NCI-H1092 (cell line): ENCODE data around the gene DCC.
"Not testable (repeated sequence)": the region's sequence is repeated elsewhere in the genome, so short reads cannot be mapped to it uniquely, and the experiment has no call there.

Experiments
- DNase-seq: peaks from one replicate; lab custom pipeline; 2025; lab: John Stamatoyannopoulos, UW

DCC gene

DNA sequence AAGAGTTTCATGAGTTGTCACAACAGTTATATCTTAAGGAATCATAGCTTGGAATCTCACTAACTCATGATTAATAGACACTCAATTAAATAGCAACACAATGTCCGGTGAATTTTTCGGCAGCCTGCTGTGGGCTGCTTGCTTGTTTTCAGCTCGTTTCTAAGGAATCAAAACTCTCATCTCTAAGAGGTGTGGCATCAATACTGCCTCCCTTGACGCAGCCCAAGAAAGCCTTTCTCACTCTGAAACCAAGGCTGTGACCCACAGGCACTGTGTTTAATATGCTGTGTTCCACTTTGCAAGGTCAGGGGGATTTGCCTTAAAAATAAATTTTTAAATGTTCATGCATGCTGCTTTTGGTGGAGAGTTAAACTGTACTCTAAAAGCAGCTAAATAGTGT, 5.4 kb downstream of the DCC start:
- no peak for DNase-seq

DNA sequence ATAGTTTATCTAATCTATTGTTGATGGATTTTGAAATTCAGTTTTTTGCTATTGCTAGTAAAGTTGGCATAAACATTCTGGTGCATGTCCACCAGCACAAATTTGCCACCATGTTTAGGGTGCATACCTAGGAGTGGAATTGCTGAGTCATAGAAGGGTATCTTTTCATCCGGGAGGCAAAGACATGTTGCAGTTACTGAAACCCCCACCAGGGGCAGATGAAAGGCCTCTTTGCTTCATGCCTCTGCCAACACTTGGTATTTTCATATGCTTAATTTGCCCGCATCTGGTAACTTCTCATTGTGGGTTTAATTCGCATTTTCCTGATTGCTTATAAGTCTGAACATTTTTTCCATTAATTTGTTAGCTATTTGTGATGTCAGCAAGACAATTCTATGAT, 8.2 kb downstream of the DCC start:
- no peak for DNase-seq

DNA sequence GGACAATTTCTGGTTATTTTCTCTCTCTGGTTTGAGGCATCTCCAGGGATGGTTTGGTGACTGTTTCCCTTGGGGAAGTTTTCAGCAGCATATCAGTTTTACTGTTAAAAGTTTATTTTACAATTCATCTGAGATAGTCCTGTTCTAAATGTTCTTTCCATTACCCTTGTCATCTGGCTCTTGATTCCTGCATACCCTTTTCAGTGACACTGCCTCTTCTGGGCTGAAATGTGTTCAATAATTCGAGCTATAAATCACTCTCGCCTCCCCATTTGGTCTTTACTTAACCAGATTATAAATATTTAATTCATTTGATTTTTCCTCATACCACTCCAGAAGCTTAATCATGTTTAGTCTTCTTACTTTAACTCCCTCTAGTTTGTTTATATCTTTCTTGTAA, 9.5 kb downstream of the DCC start:
- DNase-seq = no peak

DNA sequence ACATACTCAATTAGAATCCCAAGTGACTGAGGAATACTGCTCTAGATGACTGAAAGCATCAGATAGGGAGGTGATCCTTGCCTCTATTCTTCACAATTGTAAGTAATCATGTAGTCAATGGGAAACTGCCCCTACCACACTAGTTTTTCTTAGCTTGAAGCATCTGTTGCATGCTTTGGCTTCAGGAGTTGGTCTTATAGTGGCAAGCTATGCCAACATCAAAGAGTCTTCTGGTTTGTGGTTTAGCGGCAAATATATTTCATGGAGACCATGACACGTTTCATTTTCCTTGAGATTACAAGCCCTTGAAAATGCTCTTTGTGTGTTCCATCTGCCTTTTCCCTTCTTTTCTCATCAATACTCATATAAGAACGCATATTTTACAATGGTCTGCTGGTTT, 12.9 kb downstream of the DCC start:
- DNase-seq = no peak

DNA sequence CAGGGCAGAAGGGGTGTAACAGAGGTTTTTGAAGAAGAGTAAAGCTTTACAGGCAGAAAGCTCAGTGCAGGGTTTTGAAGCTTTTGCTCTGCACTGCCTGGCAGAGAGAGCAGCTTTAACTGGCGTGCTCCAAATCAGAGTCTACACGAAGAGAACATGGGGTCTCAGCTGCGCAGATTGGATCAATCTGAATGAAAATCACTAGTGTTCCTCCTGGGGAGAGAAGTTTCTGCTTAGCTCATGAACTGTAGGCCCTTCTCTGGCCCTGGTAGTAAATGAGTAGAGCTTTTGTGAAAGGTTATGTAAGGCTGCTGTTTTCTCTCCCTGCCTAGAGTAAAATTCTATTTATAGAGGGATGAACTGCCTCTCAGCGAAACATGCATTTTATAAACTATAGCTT, 13.6 kb downstream of the DCC start:
- no peak for DNase-seq

DNA sequence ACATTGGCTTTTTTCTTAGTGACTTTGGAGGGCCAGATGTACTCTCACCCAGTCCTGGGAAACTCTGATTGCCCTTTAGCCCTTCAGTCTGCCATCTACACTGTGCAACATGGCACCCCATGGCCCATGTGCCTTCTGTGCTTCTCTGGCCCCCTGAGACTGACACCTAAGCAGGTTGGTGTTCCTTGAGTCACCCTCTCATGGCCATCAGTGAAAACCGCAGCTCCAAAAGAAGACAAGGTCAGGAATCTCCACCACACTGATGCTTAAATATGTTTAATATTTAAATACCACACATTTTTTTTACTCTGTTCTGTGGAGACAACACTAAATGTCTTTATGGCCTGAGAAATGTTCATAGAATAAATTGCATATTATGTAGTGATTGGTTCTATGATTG, 23.9 kb downstream of the DCC start:
- no peak for DNase-seq

DNA sequence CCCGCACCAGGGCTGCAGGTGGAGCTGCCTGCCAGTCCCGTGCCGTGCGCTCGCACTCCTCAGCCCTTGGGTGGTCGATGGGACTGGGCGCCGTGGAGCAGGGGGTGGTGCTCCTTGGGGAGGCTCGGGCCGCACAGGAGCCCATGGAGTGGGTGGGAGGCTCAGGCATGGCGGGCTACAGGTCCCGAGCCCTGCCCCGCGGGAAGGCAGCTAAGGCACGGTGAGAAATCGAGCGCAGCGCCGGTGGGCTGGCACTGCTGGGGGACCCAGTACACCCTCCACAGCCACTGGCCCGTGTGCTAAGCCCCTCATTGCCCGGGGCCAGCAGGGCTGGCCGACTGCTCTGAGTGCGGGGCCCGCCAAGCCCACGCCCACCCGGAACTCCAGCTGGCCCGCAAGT, 26.9 kb downstream of the DCC start:
- not testable (repeated sequence) for DNase-seq

DNA sequence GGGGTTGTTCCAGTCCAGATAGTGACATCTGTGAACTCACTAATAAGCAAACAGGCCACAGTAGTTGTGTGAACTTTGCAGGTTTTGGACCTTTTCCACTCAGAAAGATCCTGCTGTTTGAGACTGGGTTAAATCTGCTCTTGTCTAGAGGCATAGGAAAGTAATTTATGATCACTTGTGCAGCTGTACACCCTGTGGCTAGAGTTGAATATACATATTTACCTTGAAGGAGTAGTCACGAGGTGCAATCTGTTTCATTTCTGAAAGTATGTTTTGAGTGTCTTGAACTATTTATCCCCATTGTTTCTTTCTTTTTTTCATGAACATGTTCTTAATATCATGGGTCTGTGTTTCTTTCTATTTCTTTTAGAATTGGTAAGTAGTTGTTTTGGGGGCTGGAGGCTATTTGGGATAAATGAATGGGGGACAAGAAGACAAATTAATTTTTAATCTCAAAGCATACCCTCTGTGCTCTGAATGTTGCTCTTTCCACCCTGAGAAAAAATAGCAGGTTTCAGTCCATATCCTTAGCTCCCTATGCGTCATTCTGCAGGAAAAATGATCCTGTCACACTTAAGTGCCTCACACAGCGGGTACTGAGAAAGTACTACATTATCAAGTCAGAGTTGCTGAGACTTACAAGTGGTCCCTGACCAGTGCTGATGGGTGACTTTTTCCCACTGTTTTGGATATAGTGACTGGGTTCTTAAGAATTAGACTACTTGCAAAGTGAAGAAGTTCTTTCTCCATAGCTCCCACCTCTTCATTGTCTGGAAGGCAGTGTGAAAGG, 28.2 kb downstream of the DCC start:
- no peak for DNase-seq

DNA sequence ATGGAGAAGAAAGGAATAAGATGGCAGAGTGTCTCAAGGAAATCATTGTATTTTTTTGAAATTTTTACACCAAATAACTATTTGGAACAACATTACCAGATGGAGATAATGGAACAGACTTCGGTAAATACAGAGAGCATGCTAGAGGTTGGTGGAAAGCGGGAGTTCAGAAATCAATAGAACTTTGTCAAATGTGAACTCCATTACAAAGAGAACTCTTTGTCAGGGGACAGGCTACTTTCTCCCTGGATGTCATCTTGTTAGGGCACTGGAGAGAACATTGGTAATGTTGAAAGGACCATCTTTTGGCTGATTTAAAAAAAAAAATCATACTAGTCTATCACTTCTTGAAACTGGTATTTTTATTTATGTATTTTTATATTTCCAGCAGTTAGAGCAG, 30.8 kb downstream of the DCC start:
- no peak for DNase-seq

DNA sequence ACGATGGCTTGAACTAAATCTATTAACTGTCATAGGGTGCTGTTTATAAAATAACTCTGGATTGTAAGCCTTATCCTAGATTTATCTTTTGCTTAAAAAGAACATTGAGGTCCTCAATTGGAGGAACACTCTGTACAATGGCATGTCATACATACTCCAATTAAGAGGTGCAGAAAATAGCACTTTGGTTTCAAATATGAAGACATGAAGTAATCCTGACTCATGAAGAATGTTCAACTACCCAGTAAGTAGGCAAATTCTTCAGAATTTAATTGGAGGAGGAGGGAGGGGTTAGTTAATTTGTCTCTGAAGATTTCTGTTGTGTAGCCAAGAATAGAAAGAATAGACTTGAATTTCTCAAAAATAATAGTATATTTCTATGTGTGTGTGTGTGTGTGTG, 36.1 kb downstream of the DCC start:
- DNase-seq = no peak

DNA sequence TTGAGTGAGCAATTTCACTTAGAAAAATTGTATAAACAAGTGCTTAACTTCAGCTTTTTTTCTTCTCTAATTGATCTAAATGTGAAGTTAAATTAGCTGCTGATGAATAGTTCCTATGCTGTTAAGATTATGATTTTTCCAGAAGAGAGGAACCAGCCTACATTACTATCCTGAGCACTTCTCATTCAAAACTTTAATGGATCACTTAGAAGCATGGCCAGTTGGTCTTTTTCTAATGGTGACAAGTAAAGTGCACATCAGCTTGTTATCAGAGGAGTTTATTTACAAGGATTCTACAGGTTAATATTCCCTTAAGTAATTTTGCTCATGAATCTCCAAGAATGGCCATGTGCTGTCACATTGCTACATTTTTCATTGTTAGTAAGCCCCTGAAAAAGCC, 37.1 kb downstream of the DCC start:
- no peak for DNase-seq

DNA sequence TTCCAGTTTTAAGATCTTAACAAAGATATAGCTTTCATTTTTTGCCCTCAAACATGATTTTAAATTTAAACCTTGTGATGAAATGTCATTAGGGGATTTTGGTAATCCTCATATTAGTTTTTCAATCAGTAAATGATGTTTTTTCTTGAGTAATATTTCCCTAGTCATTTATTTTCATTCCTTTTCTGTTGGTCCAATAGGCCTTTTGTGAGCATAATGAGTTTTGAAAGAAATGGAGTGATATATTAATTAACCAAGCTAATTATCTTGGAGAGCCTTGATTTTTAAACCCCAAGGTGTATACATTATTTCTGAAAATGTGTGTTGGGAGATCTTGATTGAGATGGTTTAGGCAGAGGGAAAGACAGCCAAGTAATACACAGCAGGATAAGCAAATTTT, 46.3 kb downstream of the DCC start:
- no peak for DNase-seq

DNA sequence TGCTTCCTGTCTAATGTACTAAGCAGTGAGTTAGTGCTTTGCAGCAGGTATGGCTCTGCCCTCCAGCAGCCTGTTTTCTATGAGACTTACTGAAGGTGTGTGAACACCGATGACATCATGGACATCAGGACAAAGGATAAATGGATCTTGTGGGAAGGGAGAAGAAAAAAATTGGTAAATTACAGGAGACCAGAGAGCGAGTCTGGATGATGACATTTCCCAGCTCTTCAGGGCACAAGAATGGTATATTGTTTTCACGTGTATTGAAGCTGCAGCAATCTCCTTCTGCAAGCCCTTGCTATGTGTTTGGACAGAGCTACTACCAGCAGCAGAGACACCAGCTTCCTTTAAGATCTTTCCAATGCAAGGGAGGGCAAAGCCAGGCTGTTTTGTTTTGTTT, 47.2 kb downstream of the DCC start:
- no peak for DNase-seq

DNA sequence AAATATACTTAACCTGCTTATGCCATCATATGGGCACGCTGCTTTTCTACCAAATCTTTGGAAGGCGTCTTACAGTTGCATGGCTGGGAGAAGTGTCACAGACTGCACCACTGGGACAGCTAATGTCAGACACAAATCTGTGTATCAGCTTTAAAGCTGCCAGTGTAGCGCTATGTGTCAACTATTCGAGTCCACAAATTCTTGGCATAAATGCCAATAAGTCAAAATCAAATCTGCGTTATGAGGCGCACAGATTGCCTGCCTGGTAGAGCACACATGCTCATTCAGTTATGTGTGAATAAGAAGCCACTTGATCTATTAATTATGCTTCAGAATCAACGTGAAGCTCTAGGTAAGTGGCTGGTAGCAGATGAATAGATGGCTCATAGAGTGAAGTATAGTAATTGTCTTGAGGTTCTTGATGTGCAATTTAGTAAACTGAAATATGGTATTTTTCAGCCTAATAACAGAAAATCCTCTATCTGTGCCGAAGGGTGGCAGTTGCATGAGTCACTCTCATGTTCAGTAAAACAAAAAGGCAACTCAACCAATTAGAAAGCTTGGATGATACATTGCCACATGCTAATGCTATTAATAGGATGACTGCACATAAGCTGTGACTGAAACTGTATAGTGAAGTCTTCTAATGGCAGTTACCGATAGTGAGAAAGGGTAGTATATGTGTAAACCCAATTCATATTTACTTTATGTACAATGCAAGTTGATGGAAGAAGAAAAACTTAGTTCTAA, 52.0 kb downstream of the DCC start:
- no peak for DNase-seq

DNA sequence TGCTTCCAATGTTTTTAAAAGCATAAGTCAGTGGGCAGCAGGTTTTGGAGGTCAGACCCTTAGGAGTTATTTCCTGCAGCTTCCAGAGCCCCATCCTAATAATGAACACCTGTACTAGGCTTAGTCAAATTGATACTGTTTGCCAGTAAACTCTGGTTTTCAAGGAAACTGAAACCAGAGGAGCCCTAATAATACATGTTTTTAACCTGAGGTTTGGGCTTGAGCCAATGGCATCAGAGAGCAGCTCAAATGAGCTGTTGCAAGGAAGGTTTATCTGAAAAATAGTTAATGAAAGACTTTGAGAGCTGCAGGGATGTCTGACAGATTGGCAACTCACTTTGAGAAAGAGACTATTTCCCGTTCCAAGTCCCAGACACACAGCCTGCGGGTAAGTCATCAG, 54.6 kb downstream of the DCC start:
- DNase-seq = no peak

DNA sequence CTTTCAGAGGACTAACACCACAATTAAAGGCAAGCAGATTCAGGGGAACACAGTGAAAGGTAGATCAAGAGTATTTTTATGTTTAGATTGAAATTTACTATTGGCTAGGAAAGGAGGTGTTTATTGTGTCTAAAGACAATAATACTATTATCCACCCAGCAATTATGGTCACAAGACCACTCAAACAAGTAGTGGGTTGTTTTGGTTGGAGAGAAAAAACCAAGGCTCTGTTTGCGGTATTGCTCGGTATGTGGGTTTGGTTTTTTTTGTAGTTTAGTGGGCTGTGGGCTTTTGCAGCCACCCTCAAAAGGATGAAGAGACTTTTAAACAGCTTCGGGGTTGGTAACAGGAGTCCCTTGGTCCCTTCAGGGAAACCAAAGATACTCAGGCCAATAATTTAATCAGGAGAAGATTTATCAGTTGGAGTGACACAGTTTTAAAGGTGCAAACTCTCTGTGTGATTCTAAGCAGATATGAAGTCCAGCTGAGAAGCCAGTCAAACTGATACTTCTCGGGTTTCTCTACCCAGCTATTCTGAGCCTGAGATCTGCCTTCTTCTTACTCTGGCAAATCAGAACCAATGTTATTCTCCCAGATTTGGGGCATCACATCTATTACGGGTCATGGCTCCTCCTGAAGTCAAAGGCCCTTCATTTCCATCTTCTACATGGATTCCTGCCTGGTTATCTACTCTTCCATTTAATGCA, 55.3 kb downstream of the DCC start:
- DNase-seq = no peak

DNA sequence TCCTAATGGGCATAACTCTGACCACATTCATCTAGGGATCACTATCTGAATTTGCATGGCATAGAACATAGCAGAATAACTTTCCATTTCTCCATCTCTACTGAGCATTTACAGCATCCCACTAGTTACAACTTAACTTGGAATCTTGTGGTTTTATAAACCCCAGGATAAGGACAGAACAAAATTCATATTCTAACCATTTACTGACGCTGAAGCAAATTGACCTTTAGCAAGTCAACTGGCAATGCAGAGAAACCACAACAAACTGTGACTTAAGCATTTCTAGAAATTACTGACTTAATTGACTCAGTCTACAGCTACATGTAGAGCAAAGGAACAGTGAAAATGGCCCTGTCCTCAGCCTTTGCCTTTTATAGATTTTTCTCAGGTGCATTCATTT, 61.2 kb downstream of the DCC start:
- DNase-seq = no peak

DNA sequence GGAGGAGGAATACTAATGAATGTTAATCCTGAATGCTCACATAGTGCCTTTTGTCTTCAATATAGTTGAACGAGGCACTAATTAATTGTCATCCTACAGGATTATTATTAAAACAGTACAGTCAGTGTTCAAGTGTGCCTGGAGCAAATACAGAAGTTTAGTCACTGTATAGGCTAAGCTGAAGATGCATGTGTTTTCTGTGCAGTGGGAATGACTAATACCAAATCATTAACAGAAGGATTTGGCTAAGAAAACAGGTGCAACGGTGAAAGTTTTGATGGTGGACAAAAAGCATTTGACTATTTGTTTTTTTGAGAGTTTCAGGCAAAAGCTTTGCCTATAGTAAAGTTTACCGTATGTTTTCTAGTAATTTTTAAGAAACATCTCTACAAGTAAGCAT, 62.8 kb downstream of the DCC start:
- no peak for DNase-seq

DNA sequence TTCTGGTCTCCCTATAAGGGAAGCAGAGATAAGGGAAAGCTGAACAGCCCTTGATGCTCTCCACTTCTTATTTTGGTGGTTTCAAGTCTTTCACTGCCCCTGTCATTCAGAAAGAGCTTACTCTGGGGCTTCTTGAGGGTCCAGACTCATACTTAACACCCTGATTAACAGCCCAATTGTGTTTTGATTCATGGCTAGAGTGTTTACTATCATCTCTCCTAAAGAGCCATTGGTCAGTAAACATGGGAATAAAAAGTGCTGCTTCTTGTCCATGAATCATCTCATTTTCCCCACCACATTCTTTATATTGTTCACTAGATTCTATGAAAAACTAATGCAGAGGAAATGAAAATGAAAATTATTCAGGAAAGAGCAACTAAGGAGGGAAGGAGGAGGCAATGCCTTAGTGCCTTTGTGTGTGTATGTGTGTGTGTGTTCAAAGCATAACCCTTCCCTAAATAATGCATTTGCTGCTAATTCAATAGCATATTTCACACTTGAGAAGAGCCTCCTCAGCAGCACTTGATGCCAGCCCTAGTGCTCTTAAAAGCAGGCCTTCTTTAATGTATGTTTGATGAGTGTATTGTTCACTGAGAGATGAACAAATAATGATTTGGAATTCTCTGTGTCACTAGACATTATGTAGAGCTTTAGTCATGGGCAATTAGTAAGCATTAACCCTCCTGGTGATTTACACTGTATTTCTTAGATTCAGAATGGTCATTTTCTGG, 63.5 kb downstream of the DCC start:
- peak; percentile 37 for DNase-seq

DNA sequence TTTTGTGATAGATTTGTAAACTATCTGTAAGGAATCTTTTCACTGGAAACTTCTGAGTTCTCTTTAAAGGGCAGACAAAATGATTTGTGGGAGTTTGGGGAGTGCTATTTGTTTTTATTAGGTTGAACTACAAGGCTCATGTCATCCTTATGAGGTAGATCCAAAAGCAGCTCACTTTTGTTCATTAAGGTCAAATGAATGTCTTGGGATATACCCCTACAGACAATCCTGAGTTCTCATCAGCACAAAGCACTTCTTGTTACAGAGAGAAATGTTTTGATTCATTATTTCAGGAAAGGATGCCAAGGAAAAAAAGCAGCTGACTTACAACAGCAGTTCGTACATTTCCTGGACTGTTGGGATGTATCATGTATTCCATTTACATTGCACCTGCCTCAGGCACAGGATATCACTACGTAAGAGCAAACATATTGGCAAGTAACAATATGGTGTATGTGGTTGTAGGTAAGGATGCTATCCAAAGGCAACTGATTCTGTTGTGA, 68.9 kb downstream of the DCC start:
- DNase-seq = no peak

DNA sequence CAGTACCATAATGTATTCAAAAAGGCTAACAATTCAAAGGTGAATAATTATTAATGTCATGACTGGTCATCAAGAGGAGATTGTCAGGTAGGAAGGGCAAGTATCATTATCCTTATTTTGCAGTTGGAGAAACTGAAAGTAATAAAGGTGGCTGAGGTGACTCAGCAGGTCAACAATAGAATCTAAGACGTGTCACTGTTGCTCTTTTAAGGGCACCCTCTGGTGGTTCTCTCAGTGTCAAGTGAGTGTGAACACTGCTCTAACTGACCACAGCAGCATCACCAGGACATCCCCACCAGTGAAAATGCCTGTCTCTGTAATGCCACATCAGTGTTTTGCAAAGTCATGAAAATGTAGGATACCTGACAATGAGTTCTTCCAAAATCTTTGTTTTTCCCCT, 69.7 kb downstream of the DCC start:
- no peak for DNase-seq

DNA sequence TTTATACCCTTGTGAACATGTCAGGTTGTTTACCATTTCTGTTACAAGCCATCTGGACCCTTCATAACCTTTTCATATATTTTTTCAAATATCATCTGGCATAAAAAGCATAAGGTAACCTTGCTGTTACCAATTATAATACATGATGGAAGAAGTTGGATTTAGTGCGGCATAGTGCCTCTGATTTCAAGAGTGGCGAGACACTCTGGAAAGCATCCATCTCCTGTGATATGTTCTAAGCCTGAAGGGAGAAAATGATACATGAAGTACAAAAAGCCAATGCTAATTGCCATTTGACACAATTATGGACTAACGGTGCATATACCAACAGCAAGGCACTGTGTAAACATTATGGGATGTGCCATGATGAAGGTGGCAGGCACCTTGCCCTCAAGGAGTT, 75.1 kb downstream of the DCC start:
- no peak for DNase-seq
